H1 (cell line): ENCODE results near the gene RFK. TPM values are rescaled to one million over a fixed set of nuclear protein-coding genes. Genes with fewer than 3 reads are reported as not detected.

ENCODE experiments used
- CTCF ChIA-PET: fragments of 300-600 bp; sonication (Branson Sonifier 250); formaldehyde crosslinking; loops from one replicate; lab custom pipeline; 2021; ENCODE audit not compliant: partially characterized antibody; lab: Charles Lee
- POLR2A ChIA-PET: fragments of 300-600 bp; sonication (Branson Sonifier 250); formaldehyde crosslinking; loops from one replicate; lab custom pipeline; 2021; ENCODE audit warnings: inconsistent platforms; ENCODE audit not compliant: partially characterized antibody; lab: Charles Lee
- DNase-seq, 2 experiments: peaks; one replicate each; pipeline versions ENCODE4 v3.0.0 to v3.0.0-alpha.2; 2010 to 2022; ENCODE audit warnings: low spot score in 2 of 2, low read depth in 1 of 2, mixed read lengths in 1 of 2
- FAIRE-seq: peaks from 2 replicates; lab custom pipeline; 2011; peaks lifted over from hg19 to GRCh38; lab: Jason Lieb, UNC
- H2AFZ ChIP-seq: 2 replicates; pipeline ENCODE4 v1.8.1; 2012; ENCODE audit warnings: low read length, inconsistent platforms
- H2AK5ac ChIP-seq: 2 replicates; pipeline ENCODE4 v1.6.1; 2013; ENCODE audit warnings: low read depth, low read length
- H2BK120ac ChIP-seq: replicated peaks from 2 replicates; pipeline ENCODE3; 2013; ENCODE audit warnings: low read depth, low read length, inconsistent platforms
- H2BK12ac ChIP-seq: 2 replicates; pipeline ENCODE4 v1.6.1; 2013; ENCODE audit warnings: low read depth, low read length
- H2BK15ac ChIP-seq: 2 replicates; pipeline ENCODE4 v1.6.1; 2013; ENCODE audit warnings: low read length
- H2BK20ac ChIP-seq: 2 replicates; pipeline ENCODE4 v1.6.1; 2013; ENCODE audit warnings: low read length
- H2BK5ac ChIP-seq: 2 replicates; pipeline ENCODE4 v1.6.1; 2013; ENCODE audit warnings: low read depth, low read length
- H3K14ac ChIP-seq: 2 replicates; pipeline ENCODE4 v1.6.1; 2013; ENCODE audit warnings: inconsistent platforms; ENCODE audit not compliant: insufficient read length
- H3K18ac ChIP-seq: 2 replicates; pipeline ENCODE4 v1.6.1; 2013; ENCODE audit warnings: low read length; ENCODE audit errors: extremely low read depth
- H3K23ac ChIP-seq: 2 replicates; pipeline ENCODE4 v1.6.1; 2013; ENCODE audit warnings: inconsistent platforms; ENCODE audit not compliant: insufficient read length
- H3K23me2 ChIP-seq: 2 replicates; pipeline ENCODE4 v1.6.1; 2013; ENCODE audit warnings: low read depth, low read length
- H3K27ac ChIP-seq: 2 replicates; pipeline ENCODE4 v1.6.1; 2011; ENCODE audit warnings: low read depth, low read length, inconsistent platforms
- H3K27me3 ChIP-seq, 4 experiments: replicated peaks in 1 of 4; 1 replicate in 1 of 4; 2 replicates in 3 of 4; pipeline versions ENCODE4 v1.6.1 to v1.8.1; 2011 to 2013; ENCODE audit warnings: low read length in 3 of 4, mild to moderate bottlenecking in 3 of 4, inconsistent platforms in 2 of 4, mixed read lengths in 2 of 4, moderate library complexity in 1 of 4; ENCODE audit not compliant: control insufficient read depth in 3 of 4, insufficient read depth in 3 of 4; ENCODE audit errors: extremely low read depth in 1 of 4
- H3K36me3 ChIP-seq, 4 experiments: 2 replicates each; pipeline versions ENCODE4 v1.6.1 to v1.8.1; 2011 to 2013; ENCODE audit warnings: mild to moderate bottlenecking in 4 of 4, low read length in 3 of 4, moderate library complexity in 2 of 4, control low read depth in 1 of 4, inconsistent platforms in 1 of 4; ENCODE audit not compliant: insufficient read depth in 4 of 4, control insufficient read depth in 2 of 4
- H3K4ac ChIP-seq: replicated peaks from 2 replicates; pipeline ENCODE3; 2013; ENCODE audit warnings: low read length, low read depth, mixed read lengths, inconsistent platforms; ENCODE audit not compliant: insufficient read length
- H3K4me1 ChIP-seq, 4 experiments: replicated peaks in 1 of 4; 1 replicate in 1 of 4; 2 replicates in 3 of 4; pipeline versions ENCODE4 v1.6.1 to v1.8.1; 2011 to 2013; ENCODE audit warnings: low read length in 3 of 4, inconsistent platforms in 2 of 4, mixed read lengths in 1 of 4; ENCODE audit not compliant: insufficient read depth in 4 of 4, control insufficient read depth in 3 of 4
- H3K4me2 ChIP-seq, 2 experiments: 2 replicates each; pipeline versions ENCODE4 v1.6.1 to v1.8.1; 2011 to 2013; ENCODE audit warnings: low read depth in 2 of 2, low read length in 2 of 2, control low read depth in 1 of 2, inconsistent platforms in 1 of 2, mild to moderate bottlenecking in 1 of 2; ENCODE audit not compliant: insufficient read depth in 1 of 2
- H3K4me3 ChIP-seq, 4 experiments: fragments of 200-600, 300-600 bp in 1 of 4; sonication (generic), shearing (Covaris generic), sonication (Bioruptor Twin) in 1 of 4; 2 replicates each; pipeline versions ENCODE4 v1.5.1 to v1.8.1; 2011 to 2016; ENCODE audit warnings: low read length in 4 of 4, low read depth in 3 of 4, control low read depth in 2 of 4, inconsistent platforms in 2 of 4, mild to moderate bottlenecking in 2 of 4, mixed read lengths in 1 of 4, moderate library complexity in 1 of 4; ENCODE audit not compliant: insufficient read depth in 2 of 4; ENCODE audit errors: extremely low read depth in 1 of 4
- H3K56ac ChIP-seq: replicated peaks from 2 replicates; pipeline ENCODE3; 2013; ENCODE audit warnings: low read depth, mild to moderate bottlenecking, mixed read lengths, low read length, inconsistent platforms; ENCODE audit not compliant: insufficient read length
- H3K79me1 ChIP-seq: 2 replicates; pipeline ENCODE4 v1.6.1; 2013; ENCODE audit warnings: low read depth, low read length, control low read depth
- H3K79me2 ChIP-seq, 2 experiments: 2 replicates each; pipeline versions ENCODE4 v1.6.1 to v1.8.1; 2012 to 2013; ENCODE audit warnings: low read length in 2 of 2, mild to moderate bottlenecking in 2 of 2, inconsistent platforms in 1 of 2; ENCODE audit not compliant: insufficient read depth in 2 of 2, control insufficient read depth in 1 of 2
- H3K9ac ChIP-seq, 4 experiments: replicated peaks in 1 of 4; 1 replicate in 1 of 4; 2 replicates in 3 of 4; pipeline versions ENCODE4 v1.6.1 to v1.8.1; 2011 to 2013; ENCODE audit warnings: low read depth in 3 of 4, low read length in 3 of 4, control low read depth in 2 of 4, mild to moderate bottlenecking in 2 of 4, moderate library complexity in 2 of 4, inconsistent platforms in 1 of 4; ENCODE audit errors: extremely low read depth in 1 of 4
- H3K9me3 ChIP-seq, 2 experiments: 2 replicates each; pipeline versions ENCODE4 v1.6.1 to v1.8.1; 2012 to 2013; ENCODE audit warnings: mild to moderate bottlenecking in 2 of 2, moderate library complexity in 2 of 2, control low read depth in 1 of 2, inconsistent platforms in 1 of 2, low read depth in 1 of 2, low read length in 1 of 2, mixed read lengths in 1 of 2; ENCODE audit not compliant: insufficient read depth in 2 of 2
- H4K20me1 ChIP-seq, 2 experiments: replicated peaks in 1 of 2; 2 replicates each; pipeline versions ENCODE3 to v1.8.1; 2011 to 2013; ENCODE audit warnings: inconsistent platforms in 2 of 2, low read length in 2 of 2, mild to moderate bottlenecking in 1 of 2; ENCODE audit not compliant: insufficient read depth in 2 of 2, control insufficient read depth in 1 of 2
- H4K5ac ChIP-seq: 2 replicates; pipeline ENCODE4 v1.6.1; 2013; ENCODE audit warnings: low read length, low read depth, mixed read lengths, inconsistent platforms; ENCODE audit not compliant: insufficient read length
- H4K8ac ChIP-seq: 2 replicates; pipeline ENCODE4 v1.8.0; 2013; ENCODE audit warnings: mild to moderate bottlenecking, moderate library complexity, low read length, inconsistent platforms; ENCODE audit not compliant: insufficient read depth; ENCODE audit errors: extremely low read depth
- H4K91ac ChIP-seq: replicated peaks from 2 replicates; pipeline ENCODE3; 2013; ENCODE audit warnings: low read length, mixed read lengths, inconsistent platforms; ENCODE audit not compliant: insufficient read length
- ASH2L ChIP-seq: fragments of 200-600, 300-600 bp; sonication (generic); IDR thresholded peaks from one replicate; pipeline ENCODE4 v1.7.1; 2017; ENCODE audit warnings: low read length
- ATF3 ChIP-seq: IDR thresholded peaks from 2 replicates; pipeline ENCODE4 v1.6.1; 2011; ENCODE audit warnings: low read depth, mild to moderate bottlenecking, low read length; ENCODE audit not compliant: insufficient read depth
- BACH1 ChIP-seq: IDR thresholded peaks from 2 replicates; pipeline ENCODE4 v1.6.1; 2012; ENCODE audit warnings: low read length, improper control_type of control experiment
- CBX5 ChIP-seq: fragments of 300-800, 300-1000 bp; sonication (generic); IDR thresholded peaks from 2 replicates; pipeline ENCODE4 v1.7.1; 2016; ENCODE audit warnings: antibody characterized with exemption, low read length, low read depth
- CHD2 ChIP-seq: IDR thresholded peaks from 2 replicates; pipeline ENCODE4 v1.6.1; 2012; ENCODE audit warnings: low read length, improper control_type of control experiment
- CREB1 ChIP-seq: IDR thresholded peaks from 2 replicates; pipeline ENCODE4 v1.6.1; 2012; ENCODE audit warnings: inconsistent platforms
- MAFK ChIP-seq: IDR thresholded peaks from 2 replicates; pipeline ENCODE4 v1.6.1; 2012; ENCODE audit warnings: low read depth, mild to moderate bottlenecking, improper control_type of control experiment, low read length
- SIX5 ChIP-seq: IDR thresholded peaks from 2 replicates; pipeline ENCODE4 v1.6.1; 2011; ENCODE audit warnings: mild to moderate bottlenecking, low read depth, low read length
- SUZ12 ChIP-seq: fragments of 200-600 bp; sonication (generic); IDR thresholded peaks from 2 replicates; pipeline ENCODE4 v1.6.1; 2012; ENCODE audit warnings: mild to moderate bottlenecking, inconsistent platforms, low read length, moderate library complexity, mixed read lengths
- TAF1 ChIP-seq: IDR thresholded peaks from 2 replicates; pipeline ENCODE4 v1.6.1; 2011; ENCODE audit warnings: mild to moderate bottlenecking, low read depth, low read length
- TBP ChIP-seq: IDR thresholded peaks from 2 replicates; pipeline ENCODE4 v1.6.1; 2011; ENCODE audit warnings: low read depth, low read length, improper control_type of control experiment
- TCF12 ChIP-seq: IDR thresholded peaks from 2 replicates; pipeline ENCODE4 v1.6.1; 2011; ENCODE audit warnings: low read depth, mild to moderate bottlenecking, low read length
- WGBS, 2 experiments: shearing (Covaris generic) in 1 of 2; methylation state at CpG; one replicate each; pipeline versions ENCODE4 v1.1.6 to v1.1.7; 2013 to 2015; ENCODE audit warnings: low lambda C conversion rate in 2 of 2, mixed read lengths in 2 of 2, inconsistent platforms in 1 of 2, low coverage in 1 of 2, missing lambda C conversion rate in 1 of 2; ENCODE audit not compliant: insufficient replicate concordance in 2 of 2, insufficient coverage in 1 of 2, insufficient read length in 1 of 2; ENCODE audit errors: extremely low coverage in 1 of 2, missing lambda C conversion rate in 1 of 2; 5-methylcytosine and 5-hydroxymethylcytosine counted together
- polyA plus RNA-seq, 7 experiments: library from polyadenylated mRNA; depleted of rRNA in 3 of 7; stranded (reverse) in 5 of 7; unstranded in 2 of 7; fragments of >200 nt in 5 of 7; fragments of 200-250 nt in 2 of 7; gene quantifications; 1 replicate in 5 of 7; 2 replicates in 1 of 7; 4 replicates in 1 of 7; pipeline versions ENCODE4 v1.2.1 to v1.2.3, GENCODE V29; 2011 to 2013; ENCODE audit warnings: missing spikeins in 2 of 7, mixed read lengths in 2 of 7
- total RNA-seq: library from RNA; stranded (reverse); fragmentation: NEBNext Ultra II Directional; extraction: Animal tissue kit (Norgen Biotek cat#: 25700); gene quantifications from 2 replicates; pipeline ENCODE4 v1.2.1, GENCODE V29; 2021

RFK gene
- total and polyA plus RNA-seq, 2 of the 8 experiments (the other 6 are each of a cell fraction or from before 2014, with no cell fraction given): 4.3 to 10.6 TPM

GRCh38 chr9:76404401-76404800 lies 10.2 kb upstream of the RFK start:
- Histone ChIP-seq H2AK5ac (no peak overlapping the region), H3K4me1 (peaks cover 0 to 3% (median 0%) of the 10 kb centered on the region in 4 experiments; a peak in 2 of 7 replicates), H2BK12ac (no peak overlapping the region), H3K9ac (no peak overlapping the region), H2BK5ac (no peak overlapping the region), H3K23me2 (no peaks in the 10 kb centered on the region), H3K79me1 (no peaks in the 10 kb centered on the region), H2BK20ac (no peak overlapping the region), H3K27me3 (no peaks in the 10 kb centered on the region), H3K4me2 (no peak overlapping the region), H3K18ac (no peak overlapping the region), H3K4ac (no peak overlapping the region), H2BK120ac (no peak overlapping the region), H3K14ac (no peak overlapping the region), H3K9me3 (no peaks in the 10 kb centered on the region), H3K4me3 (no peak overlapping the region), H3K23ac (no peak overlapping the region), H2BK15ac (no peak overlapping the region), H4K5ac (no peak overlapping the region), H3K56ac (no peak overlapping the region), H3K79me2 (no peaks in the 10 kb centered on the region), H3K36me3 (no peaks in the 10 kb centered on the region; a peak in 2 of 8 replicates), H4K91ac (no peak overlapping the region), H3K27ac (no peak overlapping the region), H4K8ac (no peak overlapping the region), H4K20me1 (no peaks in the 10 kb centered on the region), H2AFZ (no peak overlapping the region)
- ChIA-PET POLR2A (interaction anchor here (0.7 to 1.3 kb wide), 3 partner anchors 10 to 313 kb away, joined by 3 to 6 read pairs (median 4); partner anchors contain the start of gene RFK), CTCF (interaction anchor here (0.5 to 1.5 kb wide), 10 partner anchors 8 to 301 kb away, joined by 3 to 12 read pairs (median 4); no protein-coding TSS in a partner anchor)
- no peak for DNase-seq
- TF ChIP-seq ASH2L (no peak), MAFK (no peak), TAF1 (no peak), TBP (no peak), BACH1 (no peak), TCF12 (no peak), SUZ12 (no peak), CHD2 (no peak), ATF3 (no peak), SIX5 (no peak), CBX5 (no peak), CREB1 (no peak)
- FAIRE-seq: no peak
- 90% methylated on average over 1 of the region's 1 CpG; no CpG with 5 or more reads in 1 of the 2 experiments for WGBS, 2 experiments
